Occipital lobe (tissue), 3 donors: ENCODE measurements around the gene FHL1. TPM values are rescaled to one million over a fixed set of nuclear protein-coding genes. Genes with fewer than 3 reads are reported as not detected.

Source experiments
- DNase-seq: peaks from one replicate; lab custom pipeline; 2025; lab: John Stamatoyannopoulos, UW
- small RNA-seq: library from RNA; depleted of rRNA; stranded (forward); fragments of <200 nt; gene quantifications from one replicate; pipeline ENCODE3, GENCODE V24; 2014
- total RNA-seq: library from RNA; depleted of rRNA; stranded (reverse); fragments of >200 nt; gene quantifications from one replicate; pipeline ENCODE4 v1.2.3, GENCODE V29; 2014

FHL1 gene
- total RNA-seq, 1 donor from 2014 or later = 90.0 TPM

- no peak for DNase-seq
Measured at GRCh38 chrX:136251041-136251991, 104.0 kb downstream of the FHL1 start, which contains the start of gene MAP7D3. Gene MAP7D3 (minus strand): TSS chrX:136251400. CDS start chrX:136251358, 42 bp downstream.

GRCh38 chrX:136255541-136255940, 108.2 kb downstream of the FHL1 start:
- DNase-seq = no peak

GRCh38 chrX:136256026-136256425, 108.7 kb downstream of the FHL1 start:
- DNase-seq = no peak

GRCh38 chrX:136258951-136259350, 111.6 kb downstream of the FHL1 start:
- DNase-seq = no peak

GRCh38 chrX:136259543-136259942, 112.2 kb downstream of the FHL1 start:
- DNase-seq = no peak

- no peak for DNase-seq
Measured at GRCh38 chrX:136260776-136261175, 113.4 kb downstream of the FHL1 start.

Small RNAs within 50 kb of the gene (small RNA-seq; reads per million reads assigned to genes)
- gene RF01210 = not detected

Other genes starting within 250 kb of the FHL1 start
- gene MMGT1, start 173.5 kb upstream of the FHL1 start, total RNA-seq = 16.7 TPM
- 140 TPM for gene SLC9A6, start 162.1 kb upstream of the FHL1 start, total RNA-seq
- 1.4 TPM for gene MAP7D3, start 103.9 kb downstream of the FHL1 start, total RNA-seq
- not detected for gene ADGRG4, start 153.4 kb downstream of the FHL1 start, total RNA-seq